Endothelial cell of umbilical vein (primary cell): ENCODE results near the gene RAB8B.

Experiments
- EZH2 ChIP-seq: IDR thresholded peaks from 2 replicates; pipeline ENCODE4 v1.6.1; 2012; ENCODE audit warnings: borderline replicate concordance, low read depth, mild to moderate bottlenecking, moderate library complexity, low read length, inconsistent platforms; ENCODE audit not compliant: severe bottlenecking
- FOS ChIP-seq: IDR thresholded peaks from 2 replicates; pipeline ENCODE4 v1.6.1; 2011; ENCODE audit warnings: mild to moderate bottlenecking, low read length, moderate library complexity, borderline replicate concordance; ENCODE audit not compliant: insufficient read depth
- GATA2 ChIP-seq: IDR thresholded peaks from 2 replicates; pipeline ENCODE4 v1.7.0; 2011; ENCODE audit warnings: low read depth, mild to moderate bottlenecking, moderate library complexity, mixed read lengths, low read length; ENCODE audit not compliant: insufficient read length, insufficient read depth
- JUN ChIP-seq: IDR thresholded peaks from 2 replicates; pipeline ENCODE4 v1.6.1; 2011; ENCODE audit warnings: borderline replicate concordance, low read depth; ENCODE audit not compliant: insufficient read length, insufficient read depth
- MYC ChIP-seq: IDR thresholded peaks from one replicate; pipeline ENCODE4 v1.6.1; 2011; ENCODE audit warnings: mild to moderate bottlenecking, low read depth, low read length
- POLR2A ChIP-seq: IDR thresholded peaks from 2 replicates; pipeline ENCODE4 v1.6.1; 2012; ENCODE audit warnings: low read depth, mild to moderate bottlenecking, control low read depth, low read length
- POLR2AphosphoS5 ChIP-seq: IDR thresholded peaks from 2 replicates; pipeline ENCODE4 v1.6.1; 2012; ENCODE audit warnings: low read depth, mild to moderate bottlenecking, control low read depth, low read length, moderate library complexity; ENCODE audit not compliant: insufficient read depth
- TF ChIP-seq, protein P1 (sequence below), 2 donors: IDR thresholded peaks; 1 replicate in 1 of 2; 2 replicates in 1 of 2; pipeline ENCODE4 v1.5.1; 2011; ENCODE audit warnings: low read length in 2 of 2, mild to moderate bottlenecking in 2 of 2, moderate library complexity in 2 of 2, control low read depth in 1 of 2, inconsistent platforms in 1 of 2, low read depth in 1 of 2; ENCODE audit not compliant: insufficient read depth in 1 of 2; ENCODE audit errors: extremely low read depth in 1 of 2
- TF ChIP-seq, protein P2 (sequence below): IDR thresholded peaks from 2 replicates; pipeline ENCODE4 v1.6.1; 2011; ENCODE audit not compliant: insufficient read depth, insufficient read length

DNA sequence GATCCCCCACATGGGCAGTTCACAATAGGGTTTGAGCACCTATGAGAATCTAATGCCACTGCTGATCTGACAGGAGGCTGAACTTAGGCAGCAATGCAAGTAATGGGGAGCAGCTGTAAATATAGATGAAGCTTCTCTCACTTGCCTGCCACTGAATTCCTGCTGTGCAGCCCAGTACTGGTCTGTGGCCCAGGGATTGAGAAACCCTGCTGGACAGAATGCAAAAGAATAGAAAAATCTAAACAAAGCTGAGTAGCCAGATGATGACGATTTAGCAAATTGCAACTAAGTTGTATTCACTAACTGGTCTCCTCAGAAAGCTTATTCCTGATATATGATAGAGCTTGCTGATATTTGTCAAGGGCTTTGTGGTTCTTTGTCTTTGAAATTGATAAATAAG lies 53.7 kb downstream of the RAB8B start:
- TF ChIP-seq, protein P1, sequence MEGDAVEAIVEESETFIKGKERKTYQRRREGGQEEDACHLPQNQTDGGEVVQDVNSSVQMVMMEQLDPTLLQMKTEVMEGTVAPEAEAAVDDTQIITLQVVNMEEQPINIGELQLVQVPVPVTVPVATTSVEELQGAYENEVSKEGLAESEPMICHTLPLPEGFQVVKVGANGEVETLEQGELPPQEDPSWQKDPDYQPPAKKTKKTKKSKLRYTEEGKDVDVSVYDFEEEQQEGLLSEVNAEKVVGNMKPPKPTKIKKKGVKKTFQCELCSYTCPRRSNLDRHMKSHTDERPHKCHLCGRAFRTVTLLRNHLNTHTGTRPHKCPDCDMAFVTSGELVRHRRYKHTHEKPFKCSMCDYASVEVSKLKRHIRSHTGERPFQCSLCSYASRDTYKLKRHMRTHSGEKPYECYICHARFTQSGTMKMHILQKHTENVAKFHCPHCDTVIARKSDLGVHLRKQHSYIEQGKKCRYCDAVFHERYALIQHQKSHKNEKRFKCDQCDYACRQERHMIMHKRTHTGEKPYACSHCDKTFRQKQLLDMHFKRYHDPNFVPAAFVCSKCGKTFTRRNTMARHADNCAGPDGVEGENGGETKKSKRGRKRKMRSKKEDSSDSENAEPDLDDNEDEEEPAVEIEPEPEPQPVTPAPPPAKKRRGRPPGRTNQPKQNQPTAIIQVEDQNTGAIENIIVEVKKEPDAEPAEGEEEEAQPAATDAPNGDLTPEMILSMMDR (IDR thresholded peaks at IDR 0.05; ENCODE audit: extremely low read depth in 1 of 2, insufficient read depth in 1 of 2, low read depth in 1 of 2, low read length in 2 of 2), result no peak
- TF ChIP-seq EZH2, result no peak
- TF ChIP-seq POLR2A, result no peak
- no peak for TF ChIP-seq JUN
- no peak for TF ChIP-seq POLR2AphosphoS5
- TF ChIP-seq FOS, result no peak
- no peak for TF ChIP-seq MYC
- no peak for TF ChIP-seq GATA2
- TF ChIP-seq, protein P2, sequence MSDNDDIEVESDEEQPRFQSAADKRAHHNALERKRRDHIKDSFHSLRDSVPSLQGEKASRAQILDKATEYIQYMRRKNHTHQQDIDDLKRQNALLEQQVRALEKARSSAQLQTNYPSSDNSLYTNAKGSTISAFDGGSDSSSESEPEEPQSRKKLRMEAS, result no peak
